Measurements from ENCODE around the gene UQCRH.
A peak's percentile ranks its signal among the peaks of the same experiment; 100 is the strongest.

The UQCRH gene

DNA sequence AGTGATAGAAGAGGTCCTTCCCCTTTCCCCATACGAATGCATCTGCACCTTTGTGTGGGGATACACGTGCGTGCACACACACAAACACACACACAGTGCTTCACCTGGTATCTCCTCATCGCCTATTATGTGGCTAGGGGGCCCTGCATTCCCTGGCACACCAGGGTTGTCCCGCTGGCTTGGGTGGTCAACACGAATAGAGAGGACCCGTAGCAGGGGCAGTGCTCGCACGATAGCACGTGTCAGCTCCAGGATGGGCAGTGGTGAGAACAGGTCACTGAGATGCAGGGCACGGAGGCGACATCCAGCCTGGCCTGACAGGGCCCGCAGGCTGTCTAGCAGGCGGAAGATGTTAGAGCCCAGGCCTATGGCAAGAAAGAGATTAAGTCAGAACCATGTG is 22.5 kb upstream of the UQCRH start:
- no peak for DNase-seq
- TF ChIP-seq, protein P1, sequence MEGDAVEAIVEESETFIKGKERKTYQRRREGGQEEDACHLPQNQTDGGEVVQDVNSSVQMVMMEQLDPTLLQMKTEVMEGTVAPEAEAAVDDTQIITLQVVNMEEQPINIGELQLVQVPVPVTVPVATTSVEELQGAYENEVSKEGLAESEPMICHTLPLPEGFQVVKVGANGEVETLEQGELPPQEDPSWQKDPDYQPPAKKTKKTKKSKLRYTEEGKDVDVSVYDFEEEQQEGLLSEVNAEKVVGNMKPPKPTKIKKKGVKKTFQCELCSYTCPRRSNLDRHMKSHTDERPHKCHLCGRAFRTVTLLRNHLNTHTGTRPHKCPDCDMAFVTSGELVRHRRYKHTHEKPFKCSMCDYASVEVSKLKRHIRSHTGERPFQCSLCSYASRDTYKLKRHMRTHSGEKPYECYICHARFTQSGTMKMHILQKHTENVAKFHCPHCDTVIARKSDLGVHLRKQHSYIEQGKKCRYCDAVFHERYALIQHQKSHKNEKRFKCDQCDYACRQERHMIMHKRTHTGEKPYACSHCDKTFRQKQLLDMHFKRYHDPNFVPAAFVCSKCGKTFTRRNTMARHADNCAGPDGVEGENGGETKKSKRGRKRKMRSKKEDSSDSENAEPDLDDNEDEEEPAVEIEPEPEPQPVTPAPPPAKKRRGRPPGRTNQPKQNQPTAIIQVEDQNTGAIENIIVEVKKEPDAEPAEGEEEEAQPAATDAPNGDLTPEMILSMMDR (IDR thresholded peaks at IDR 0.05), result no peak
- Mint-ChIP-seq H3K27ac (peak overlapping the region; percentile 81), H3K27me3 (ENCODE audit: low read depth, poor library complexity) (no peaks in the 10 kb centered on the region), H3K4me3 (no peak overlapping the region), H3K36me3 (ENCODE audit: low read depth) (peaks cover 66% of the 10 kb centered on the region), H3K4me1 (peaks cover 6% of the 10 kb centered on the region), H3K9me3 (no peaks in the 10 kb centered on the region)

DNA sequence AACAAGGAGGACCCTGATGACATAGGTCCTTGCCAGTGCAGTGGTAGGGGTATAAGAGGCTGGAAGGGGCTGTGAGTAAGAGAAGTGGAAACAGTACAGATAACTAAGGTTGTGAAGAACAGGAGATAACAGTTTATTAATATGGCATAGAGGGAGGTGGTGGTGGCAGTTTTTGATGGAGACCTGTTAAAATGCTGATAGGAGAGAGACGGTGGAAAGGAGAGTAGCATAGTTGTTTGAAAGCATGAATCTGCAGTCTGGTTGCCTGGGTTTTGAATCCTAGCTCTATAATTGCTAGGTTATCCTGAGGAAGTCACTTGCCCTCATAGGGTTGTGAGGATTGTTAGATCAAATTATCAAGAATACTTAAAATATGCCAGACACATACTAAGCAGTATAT is 19.4 kb upstream of the UQCRH start:
- DNase-seq, result no peak
- peak overlapping the region; percentile 91 for H3K27ac Mint-ChIP-seq
- H3K36me3 Mint-ChIP-seq (ENCODE audit: low read depth), result peaks cover 73% of the 10 kb centered on the region
- TF ChIP-seq, protein P1 (IDR thresholded peaks at IDR 0.05), result no peak
- H3K9me3 Mint-ChIP-seq, result no peaks in the 10 kb centered on the region
- no peak overlapping the region for H3K4me3 Mint-ChIP-seq
- no peaks in the 10 kb centered on the region for H3K27me3 Mint-ChIP-seq (ENCODE audit: low read depth, poor library complexity)
- peaks cover 6% of the 10 kb centered on the region for H3K4me1 Mint-ChIP-seq

DNA sequence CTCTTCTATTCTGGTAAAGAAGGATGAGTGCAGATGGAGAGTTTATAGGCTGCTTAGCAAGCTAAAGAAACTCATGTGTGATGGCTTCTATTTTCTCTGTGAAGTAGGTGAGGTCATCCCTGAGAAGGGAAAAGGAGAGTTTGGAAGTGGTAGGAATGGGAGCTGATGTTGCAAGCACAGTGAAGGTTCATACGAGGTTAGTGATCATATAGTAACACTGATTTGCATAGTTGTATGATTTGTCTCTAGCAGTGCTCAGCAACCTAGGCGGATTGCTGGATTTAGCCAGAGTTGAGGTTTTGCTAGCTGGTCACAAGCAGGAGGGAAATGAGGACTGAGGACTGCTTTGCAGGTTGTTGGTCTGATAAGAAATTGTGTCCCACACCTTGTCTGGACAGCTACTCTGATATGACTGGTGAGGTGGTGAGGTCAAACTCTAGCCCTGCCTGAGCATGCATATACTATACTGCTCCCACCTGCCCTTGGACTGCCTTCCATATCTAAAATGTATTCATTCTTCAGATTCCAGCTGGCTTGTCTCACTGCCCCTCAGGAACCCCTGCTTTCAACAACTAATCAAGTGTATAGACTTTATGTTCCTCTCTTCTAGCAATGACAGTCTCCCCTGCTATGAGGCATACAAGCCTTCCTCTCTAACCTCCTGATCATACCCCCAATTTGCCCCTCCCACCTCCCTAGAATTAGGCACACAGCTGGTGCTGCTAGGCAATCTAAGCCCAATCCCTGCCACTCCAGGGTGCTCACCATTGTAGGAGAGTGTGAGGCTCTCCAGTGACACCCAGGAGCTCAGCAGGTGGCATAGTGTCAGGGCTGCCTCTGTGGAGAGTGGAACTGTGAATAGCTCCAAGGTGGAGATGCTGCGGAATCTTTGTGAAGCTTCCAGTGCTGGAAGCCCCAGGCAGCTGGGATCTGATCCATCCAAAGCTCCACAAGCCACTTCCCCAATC is 18.6 kb upstream of the UQCRH start:
- Mint-ChIP-seq H3K4me1 (peaks cover 6% of the 10 kb centered on the region), H3K27ac (peak overlapping the region; percentile 33), H3K36me3 (ENCODE audit: low read depth) (peaks cover 81% of the 10 kb centered on the region), H3K27me3 (ENCODE audit: low read depth, poor library complexity) (no peaks in the 10 kb centered on the region), H3K9me3 (no peaks in the 10 kb centered on the region), H3K4me3 (no peak overlapping the region)
- TF ChIP-seq, protein P1 (IDR thresholded peaks at IDR 0.05), result no peak
- DNase-seq, result no peak

DNA sequence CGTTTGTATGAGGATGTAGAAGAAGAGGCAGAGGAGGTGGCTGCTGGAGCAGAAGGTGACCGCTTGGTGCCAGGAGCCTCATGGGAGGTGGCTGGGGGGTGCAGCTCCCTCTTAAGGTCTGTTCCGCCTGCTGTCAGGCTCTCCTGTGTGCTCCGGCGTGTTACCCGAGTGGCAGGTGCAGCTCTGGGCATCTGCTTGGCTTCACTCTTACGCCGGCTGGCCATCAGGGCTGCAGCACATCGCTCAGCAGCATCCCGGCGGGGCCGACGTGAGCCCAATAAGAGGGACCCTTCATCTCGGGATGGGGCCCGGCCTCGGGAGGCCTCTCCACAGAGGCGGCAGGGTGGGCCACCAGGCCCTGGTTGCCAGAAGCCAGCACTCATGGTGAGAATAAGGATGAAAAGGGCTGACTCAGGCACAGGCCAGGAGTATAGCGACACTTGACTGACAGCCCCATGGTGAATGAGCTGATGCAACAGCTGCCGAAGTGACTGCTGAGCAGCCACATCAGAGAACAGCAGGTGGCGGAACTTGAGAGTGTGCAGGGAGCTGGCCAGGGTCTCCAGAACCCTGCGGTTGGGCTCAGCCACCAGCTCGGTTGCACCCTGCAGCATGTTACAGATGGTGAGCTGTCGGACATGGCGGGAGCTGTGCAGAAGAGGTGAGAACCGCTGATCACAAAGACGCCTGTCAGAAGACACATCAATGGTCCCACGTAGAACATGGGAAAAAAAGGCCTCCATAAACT is 17.6 kb upstream of the UQCRH start:
- Mint-ChIP-seq H3K27me3 (ENCODE audit: low read depth, poor library complexity) (no peaks in the 10 kb centered on the region), H3K9me3 (no peaks in the 10 kb centered on the region), H3K36me3 (ENCODE audit: low read depth) (peaks cover 80% of the 10 kb centered on the region), H3K4me3 (no peak overlapping the region), H3K27ac (peak overlapping the region; percentile 59), H3K4me1 (peaks cover 6% of the 10 kb centered on the region)
- DNase-seq, result no peak
- TF ChIP-seq, protein P1 (IDR thresholded peaks at IDR 0.05), result no peak

DNA sequence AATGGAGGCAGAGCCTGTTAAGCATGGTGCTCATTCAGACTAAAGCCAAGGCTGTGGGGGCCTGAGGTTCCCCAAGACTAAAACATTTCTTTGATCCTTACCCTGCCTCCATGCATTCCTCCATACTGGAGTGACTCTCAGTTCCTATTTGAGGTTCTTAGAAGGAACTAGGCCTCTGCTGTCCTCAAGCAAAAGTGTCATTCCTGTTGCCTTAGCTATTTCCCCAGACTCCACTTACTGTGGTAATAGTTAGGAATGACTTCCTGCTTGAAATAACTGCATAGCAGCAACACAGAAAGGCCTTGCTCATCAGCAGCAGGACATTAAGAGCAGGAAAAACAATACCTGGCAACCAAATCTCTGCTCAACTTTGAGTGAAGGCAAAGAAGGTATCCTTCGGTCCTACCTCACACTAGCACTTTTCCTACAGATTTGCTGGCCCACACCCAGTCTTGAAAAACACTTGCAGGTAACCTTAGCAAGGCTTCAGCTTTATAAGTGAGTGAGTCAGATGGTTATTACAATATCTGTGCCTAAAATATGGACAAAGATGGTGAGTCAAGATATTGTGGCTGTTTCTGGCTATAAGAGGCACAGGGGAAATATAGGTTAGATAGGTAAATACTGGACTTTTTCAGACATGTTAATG is 14.9 kb upstream of the UQCRH start:
- Mint-ChIP-seq H3K9me3 (no peaks in the 10 kb centered on the region), H3K27me3 (ENCODE audit: low read depth, poor library complexity) (no peaks in the 10 kb centered on the region), H3K36me3 (ENCODE audit: low read depth) (peaks cover 69% of the 10 kb centered on the region), H3K4me3 (no peak overlapping the region), H3K27ac (no peak overlapping the region), H3K4me1 (no peaks in the 10 kb centered on the region)
- DNase-seq, result no peak
- TF ChIP-seq, protein P1 (IDR thresholded peaks at IDR 0.05), result no peak
